NOMO-1 (cell line): ENCODE measurements around the gene ZNF415.
"Not testable (repeated sequence)": the region's sequence is repeated elsewhere in the genome, so short reads cannot be mapped to it uniquely, and the experiment has no call there.

Source experiments
- DNase-seq, 2 experiments: peaks; one replicate each; lab custom pipeline; 2025; ENCODE audit not compliant: unreplicated experiment in 2 of 2; lab: John Stamatoyannopoulos, UW

Gene ZNF415

DNA sequence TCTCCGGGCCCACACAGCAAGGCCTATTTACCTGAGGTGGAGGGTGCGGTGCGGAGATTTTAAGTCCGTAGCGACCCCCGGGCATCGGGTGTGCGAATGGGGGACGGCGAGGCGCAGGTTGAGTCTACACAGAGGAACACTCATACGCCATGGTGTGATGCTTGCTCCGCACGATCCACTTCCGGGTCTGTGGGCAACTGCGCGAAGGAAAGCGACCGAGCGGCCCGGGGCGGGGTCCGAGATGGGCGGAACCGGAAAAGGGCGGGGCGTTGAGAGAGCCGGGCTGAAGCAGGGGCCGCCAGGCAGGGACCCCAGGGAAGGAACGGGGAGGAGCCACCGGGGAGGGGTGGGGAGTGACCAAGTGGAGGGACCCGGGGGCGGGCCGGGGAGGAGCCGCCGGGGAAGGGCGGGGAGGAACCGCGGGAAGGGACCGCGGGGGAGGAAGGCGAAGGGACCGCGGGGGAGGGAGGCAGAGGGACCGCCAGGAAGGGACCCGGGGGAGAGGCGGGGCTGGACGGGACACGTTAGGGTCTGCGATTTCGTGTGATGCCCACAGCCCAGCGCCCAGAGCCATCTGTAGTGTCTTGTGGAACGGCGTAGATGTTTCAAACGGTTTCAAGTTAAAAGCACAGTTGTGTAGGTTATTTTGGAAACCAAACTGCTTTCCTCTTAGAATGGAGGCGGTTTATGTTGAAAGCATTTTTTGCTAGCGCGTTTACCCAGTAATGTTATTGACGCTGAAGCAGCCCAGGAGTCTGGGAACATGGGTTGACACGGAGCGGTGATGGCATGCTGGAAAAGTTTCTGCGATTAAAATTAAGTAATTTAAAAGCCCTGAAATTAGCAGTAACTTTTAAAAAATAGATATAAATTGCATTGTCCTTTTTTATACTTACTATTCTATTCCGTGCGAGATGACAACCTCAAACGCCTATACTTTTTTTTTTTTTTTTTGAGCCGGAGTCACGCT lies 29.2 kb downstream of the ZNF415 start, which contains the start of gene ZNF160:
Gene ZNF160, minus strand, starts transcription at position 189 of the 970 bp plus-strand sequence. CDS start 17,146 bp downstream, outside the sequence.
- DNase-seq, result peak; percentile 91 to 96

DNA sequence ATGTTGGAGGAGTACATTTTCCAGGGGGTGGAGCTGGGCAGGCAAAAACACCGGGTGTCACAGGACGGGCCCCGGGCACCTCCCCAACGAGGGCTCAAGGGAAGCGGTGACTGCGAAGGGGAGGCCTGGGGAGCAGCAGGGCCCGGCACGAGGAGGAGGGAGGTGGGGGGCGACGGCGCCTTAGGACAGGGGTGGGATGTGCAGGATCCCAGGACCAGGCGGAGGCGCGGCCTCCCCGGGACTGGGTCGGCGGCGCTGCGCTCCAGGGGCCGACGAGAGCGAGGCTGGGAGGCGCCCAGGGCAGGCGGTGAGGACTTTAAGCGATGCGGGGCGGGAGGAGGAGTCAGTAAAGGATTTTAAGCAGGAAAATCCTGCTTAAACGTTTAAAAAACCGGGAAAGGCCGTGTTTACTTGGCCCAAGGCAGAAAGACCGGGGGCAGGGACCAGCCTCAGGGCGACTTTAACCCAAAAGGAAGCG lies 29.9 kb downstream of the ZNF415 start:
- peak; percentile 21 to 27 for DNase-seq

DNA sequence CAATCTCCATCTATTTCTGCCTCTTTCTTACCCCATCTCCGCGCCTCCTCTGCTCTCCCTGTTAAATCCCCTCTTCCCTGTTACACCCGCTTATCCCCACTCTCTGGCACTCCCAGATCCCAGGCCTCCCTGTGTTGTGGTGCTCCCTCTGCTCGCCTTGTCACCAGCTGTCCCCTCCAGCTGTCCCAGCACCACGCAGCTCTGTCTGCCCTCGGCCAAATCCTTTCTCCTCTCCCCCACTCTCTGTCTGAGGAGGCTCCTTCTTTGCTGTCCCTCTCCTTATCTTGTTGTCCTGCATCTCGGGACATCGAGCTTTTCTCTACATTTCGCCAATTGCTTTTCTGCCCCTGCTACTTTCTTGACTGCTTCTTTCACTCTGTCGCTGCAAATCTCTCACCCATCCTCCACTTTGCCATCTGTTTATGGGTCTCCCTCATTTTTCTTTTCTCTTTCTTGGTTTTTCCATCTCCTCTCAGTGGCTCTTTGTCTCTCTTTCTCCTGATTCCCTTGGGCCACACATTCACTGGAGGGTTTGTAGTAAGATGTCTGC lies 30.4 kb downstream of the ZNF415 start:
- DNase-seq, result no peak

DNA sequence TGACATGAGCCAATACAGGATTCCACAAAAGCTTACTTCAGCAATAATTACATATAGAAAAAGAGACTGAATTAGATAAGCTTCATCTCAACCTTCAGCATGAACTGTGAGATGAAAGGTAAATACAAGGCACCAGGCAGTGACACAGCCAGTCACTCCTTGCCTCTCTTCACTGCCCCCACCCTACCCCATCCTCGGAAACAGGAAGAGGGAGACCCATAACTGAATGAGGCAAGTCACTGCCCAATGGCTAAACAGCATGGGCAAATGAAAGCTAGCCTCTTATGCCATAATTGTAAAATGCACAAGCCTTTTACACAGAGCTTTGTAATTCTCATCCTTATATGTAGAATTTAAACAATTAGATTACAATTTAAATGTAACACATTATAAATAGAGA lies 31.2 kb downstream of the ZNF415 start:
- DNase-seq, result peak in 1 of 2 experiments; percentile 3

DNA sequence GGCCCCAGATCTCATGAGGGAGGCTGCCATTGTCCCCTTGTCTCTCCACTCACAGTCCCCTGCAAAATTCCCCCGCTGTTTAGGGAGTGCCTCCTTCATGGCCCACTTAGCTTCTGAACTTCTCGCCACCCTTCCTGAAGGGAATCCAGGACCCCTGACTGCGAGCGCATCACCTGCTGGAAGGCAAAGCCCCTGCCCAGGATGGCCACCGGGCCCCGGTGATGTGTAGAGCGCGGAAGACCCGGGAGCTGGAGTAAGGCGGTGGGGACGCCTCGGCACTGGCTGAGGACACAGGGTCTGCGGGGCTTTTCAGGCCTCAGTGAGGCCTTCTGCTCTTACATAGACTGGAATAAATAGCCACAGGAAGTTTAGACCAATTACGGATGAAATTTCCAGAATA lies 34.1 kb downstream of the ZNF415 start:
- not testable (repeated sequence) for DNase-seq

DNA sequence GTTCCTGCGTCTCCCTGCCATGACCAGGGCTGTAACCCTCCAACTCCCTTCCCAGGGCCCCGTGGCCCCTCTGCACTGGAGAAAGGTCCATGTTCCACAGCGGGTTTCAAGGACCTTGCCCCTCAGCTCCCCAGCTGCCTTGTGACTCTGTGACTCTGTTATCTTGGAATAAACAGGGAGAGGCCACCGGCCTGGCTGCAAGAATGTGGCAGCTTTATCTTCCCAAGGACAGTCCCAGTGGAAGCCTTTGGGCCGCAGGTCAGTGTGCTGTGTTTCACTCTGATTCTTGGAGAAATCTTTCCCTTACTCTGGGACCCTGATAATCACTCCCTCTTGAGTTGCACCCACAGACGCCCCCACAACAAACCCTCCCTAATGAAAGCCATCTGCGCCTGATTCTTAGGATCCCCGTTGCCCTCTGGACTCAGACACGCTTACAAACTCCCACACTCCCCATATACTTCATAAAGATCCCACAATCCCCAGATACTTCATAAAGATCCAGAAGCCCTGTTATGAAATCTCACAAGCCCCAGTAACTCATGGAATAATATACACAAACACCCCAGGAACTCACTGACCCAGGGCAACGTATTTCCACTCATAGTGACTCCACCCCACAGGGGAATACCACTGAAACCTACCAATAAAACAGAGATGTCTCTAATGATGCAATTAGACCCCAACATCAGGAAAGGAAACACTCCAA lies 35.6 kb downstream of the ZNF415 start:
- DNase-seq, result not testable (repeated sequence)

DNA sequence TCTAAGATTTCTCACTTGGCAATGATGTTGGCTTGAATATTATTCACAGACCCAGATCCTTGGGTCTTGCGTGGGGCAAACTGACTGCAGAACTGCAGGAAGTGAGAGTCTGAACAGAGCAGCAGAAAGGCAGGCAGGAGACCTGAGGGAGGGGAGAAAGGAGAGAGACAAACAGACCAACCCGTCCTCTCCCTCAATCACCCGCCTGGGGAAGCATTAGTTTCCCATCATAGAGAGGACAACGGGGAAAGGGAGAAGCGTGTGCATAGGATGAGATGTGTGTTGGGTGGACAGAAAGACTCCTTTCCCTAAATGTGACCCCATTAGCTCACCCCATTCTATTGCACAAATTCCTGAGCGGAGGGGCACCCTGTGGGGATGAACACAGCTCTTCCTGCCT lies 36.1 kb downstream of the ZNF415 start:
- DNase-seq, result not testable (repeated sequence)

DNA sequence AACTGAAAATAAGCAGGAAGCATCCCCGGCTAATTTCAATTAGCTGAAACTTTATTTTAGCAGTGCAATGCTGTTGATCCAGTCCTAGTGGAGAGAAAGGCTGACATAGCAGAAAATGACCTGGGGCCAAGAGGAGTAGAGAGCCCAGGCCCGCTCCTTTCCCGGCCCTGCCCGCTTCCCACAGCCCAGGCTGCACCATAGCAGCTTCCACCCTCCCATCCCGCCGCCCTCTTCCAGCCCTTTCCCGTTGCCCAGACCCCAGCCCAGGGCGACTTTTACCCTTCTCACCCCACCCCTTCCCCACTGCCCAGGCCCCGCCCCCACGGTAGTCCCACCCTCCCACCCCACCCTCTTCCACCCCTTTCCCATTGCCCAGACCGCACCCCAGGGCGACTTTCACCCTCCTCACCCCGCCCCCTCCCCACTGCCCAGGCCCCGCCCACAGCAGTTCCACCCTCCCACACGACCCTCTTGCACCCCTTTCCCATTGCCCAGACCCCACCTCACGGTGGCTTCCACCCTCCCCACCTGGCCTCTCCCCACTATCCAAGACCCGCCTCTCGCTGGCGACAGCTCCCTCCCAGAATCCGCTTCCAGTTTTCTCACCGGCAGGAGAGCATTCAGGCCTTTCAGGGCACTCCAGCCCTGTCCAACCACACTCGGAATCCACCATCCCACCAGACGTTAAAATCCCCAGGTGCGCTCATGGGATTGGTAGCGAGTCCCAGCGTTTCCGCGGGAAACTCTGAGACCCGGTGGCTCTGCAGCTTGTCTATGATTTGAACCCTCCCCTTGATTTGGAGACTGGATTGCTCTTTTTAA lies 37.7 kb downstream of the ZNF415 start:
- no peak for DNase-seq

DNA sequence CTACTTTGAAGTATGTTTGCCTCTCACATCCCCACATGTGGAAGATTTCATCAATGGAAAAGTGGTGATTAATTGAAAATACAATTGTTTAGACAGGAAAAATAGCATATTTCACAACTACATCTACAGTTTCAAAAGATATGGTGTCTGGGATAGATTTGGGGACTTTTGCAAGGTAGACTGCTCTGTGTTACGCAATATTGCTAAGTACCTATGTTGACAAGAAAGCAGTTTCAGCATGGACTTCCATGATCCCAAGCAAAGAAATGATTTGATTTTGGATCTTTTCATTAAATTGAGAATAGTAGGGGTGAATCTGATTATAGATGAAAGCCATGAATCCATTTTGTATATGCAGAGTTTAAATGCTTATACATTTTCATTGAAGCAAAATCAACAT lies 40.0 kb downstream of the ZNF415 start:
- DNase-seq, result no peak

DNA sequence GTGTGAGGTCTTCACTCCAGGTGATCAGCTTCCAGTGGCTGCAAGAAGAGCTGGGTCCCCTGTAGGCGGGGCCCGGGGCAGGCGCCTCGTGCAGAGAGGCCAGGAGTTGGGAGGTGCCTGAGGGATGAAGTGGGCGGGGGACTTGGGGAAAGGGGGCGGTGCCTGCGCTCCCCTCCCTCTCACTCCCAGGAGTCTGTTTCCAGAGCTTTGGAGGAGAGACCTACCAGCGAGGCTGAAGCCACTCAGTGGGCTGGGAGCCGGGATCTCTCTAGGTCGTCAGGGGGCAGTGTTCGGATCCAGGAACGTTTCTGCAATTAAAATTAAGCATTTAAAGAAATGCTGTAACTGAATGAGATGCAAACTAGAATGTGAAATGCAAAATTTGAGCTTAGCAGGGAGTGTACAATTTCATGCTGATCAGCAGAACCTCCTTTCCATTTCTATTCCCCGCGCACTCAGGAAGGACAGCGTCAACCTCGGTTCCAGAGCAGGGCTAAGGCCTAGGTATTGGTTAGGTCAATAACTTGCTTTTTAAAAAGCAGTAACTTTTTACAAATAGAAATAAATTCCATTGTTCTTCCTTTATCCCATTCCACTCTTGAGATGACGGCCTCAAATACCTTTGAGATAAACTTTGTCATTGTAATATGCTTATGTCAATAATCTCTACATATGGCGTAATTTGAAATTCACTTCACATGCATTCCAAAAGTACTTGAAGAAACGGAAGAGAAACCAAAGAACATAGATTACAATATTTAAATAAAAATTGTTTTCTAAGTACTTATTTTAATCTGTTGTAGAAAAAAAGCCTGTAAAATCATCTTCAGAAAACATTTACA lies 41.1 kb downstream of the ZNF415 start:
- no peak for DNase-seq

DNA sequence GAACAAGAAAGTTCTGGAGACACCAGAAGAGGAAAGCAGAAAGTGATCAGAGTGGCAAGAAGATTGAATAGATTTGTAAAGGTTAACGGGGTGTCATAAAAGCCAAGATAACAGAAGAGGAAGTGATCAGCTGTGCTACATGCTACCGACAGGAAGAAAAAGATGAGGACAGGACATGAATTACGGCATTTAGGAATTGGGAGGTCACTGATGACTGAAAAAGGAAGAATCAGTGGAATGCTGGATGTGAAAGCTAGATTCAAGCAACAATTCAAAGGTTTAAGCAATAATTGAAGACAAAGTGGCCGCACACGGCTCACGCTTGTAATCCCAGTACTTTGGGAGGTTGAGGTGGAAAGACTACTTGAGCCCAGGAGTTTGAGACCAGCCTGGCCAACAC lies 44.6 kb downstream of the ZNF415 start:
- DNase-seq, result no peak

DNA sequence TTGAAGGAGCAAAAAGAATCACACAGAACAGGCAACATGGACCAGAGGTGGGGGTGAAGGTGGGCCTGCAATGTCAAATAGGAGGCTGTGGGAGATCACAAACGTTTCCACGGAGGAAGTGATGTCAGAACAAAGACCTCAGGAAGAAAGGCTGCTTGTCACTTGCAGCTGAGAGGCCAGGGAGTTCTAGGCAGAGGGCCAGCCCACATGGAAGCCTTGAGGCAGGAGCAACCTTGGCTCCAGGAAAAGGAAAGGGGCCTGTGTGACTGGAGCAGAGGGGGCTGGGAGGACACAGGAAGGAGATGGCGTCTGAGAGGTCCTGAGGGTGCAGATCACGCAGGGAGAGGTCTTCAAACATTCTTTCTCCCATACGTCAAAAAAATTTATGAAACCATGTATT lies 45.8 kb downstream of the ZNF415 start:
- no peak for DNase-seq

DNA sequence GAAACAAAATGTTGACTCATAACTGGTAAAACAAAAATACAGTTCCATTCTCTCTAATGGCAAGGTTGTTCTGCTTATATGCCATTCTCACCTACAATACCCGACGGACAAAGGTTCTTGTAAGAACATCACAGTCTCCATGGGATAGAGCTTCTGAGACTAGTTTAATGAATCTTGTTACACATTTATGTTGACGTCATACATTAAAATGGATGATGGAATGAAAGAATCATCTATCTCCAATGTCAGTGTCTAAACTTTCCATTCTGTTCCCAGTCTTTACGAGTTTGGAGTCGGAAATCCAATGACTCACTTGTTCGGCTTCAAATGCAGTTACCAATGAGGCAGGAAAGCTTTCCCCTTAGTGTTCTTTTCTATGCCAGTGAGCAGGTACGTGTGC lies 47.2 kb downstream of the ZNF415 start:
- no peak for DNase-seq

DNA sequence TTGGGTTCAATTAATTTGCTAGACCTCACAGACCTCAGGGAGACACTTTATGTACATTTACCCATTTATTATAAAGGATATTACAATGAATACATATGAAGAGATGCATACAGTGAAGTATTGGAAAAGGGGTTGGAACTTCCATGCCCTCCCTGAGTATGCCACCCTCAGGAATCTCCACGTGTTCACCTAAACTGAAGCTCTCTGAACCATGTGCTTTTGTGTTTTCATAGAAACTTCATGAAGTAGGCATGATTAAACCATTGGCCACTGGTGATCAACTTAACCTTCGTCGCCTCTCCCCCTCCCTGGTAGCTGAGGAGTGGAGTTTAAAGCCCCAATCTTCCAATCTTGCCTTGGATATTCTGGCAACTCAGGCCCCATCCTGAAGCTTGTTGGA lies 49.8 kb downstream of the ZNF415 start:
- no peak for DNase-seq

DNA sequence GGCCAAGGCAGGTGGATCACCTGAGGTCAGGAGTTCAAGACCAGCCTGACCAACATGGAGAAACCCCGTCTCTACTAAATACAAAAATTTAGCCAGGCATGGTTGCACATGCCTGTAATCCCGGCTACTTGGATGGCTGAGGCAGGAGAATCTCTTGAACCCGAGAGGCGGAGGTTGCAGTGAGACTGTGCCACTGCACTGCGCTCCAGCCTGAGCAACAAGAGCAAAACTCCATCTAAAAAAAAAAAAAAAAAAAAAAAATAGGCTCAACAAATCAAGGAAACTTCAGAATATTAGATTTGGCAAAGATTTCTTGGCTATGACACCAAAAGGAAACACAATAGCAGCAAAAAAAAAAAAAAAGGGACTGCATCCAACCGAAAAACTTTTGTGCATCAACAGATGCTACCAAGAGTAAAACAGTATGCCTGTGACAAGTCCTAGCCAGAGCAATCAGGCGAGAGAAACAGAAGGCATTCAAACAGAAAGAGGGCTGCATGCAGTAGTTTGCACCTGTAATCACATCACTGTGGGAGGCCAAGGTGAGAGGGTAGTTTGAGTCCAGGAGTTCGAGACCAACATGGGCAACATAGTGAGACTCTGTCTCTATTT lies 53.3 kb downstream of the ZNF415 start:
- no peak for DNase-seq

DNA sequence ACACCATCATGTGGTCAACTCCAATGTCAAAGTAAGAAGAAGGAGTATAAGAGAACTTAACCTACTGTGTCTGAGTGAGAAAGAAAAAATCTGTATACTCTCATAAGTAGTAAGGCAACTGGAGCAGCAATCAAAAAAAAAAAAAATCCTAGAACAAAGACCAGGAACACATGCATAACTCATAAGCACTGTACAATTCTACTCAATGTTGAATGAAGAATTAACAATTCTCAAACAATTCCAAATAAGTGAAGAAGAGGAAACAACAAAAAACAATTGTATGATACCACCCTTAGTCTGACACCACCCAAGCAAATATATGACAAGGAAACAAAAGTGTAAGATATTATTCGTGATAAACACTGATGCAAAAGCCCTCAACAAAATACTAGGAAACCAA lies 54.0 kb downstream of the ZNF415 start:
- DNase-seq, result no peak

DNA sequence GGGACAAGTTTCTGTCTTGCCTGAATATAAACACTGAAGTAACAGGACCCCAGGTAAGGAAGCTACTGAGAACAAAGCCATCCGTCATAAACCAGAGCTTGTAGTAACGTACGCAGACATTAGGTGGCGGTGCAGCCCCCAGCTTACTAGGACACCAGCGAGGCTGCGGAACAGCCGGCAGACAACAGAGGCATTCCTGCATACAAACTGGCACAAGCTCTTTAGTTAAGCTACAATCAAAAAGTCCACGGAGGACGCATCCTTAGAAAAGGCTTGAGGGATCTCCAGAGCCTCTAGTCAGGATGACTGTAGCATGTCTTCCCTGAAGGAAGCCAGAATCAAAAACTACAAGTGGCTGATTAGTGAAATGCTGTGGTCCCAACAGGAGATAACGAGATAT lies 55.7 kb downstream of the ZNF415 start:
- no peak for DNase-seq

DNA sequence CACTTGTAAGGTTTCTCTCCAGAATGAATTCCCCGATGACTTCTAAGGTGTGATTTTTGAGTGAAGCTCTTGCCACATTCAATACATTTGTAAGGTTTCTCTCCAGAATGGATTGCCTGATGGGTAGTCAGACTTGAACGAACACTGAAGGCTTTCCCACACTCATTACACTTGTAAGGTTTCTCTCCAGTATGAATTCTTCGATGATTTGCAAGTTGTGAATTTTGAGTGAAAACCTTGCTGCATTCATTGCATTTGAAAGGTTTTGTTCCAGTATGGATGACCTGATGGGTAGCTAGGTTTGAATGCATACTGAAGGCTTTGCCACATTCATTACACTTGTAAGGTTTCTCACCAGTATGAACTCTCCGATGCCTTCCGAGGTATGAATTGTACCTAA lies 63.9 kb downstream of the ZNF415 start:
- DNase-seq, result no peak

DNA sequence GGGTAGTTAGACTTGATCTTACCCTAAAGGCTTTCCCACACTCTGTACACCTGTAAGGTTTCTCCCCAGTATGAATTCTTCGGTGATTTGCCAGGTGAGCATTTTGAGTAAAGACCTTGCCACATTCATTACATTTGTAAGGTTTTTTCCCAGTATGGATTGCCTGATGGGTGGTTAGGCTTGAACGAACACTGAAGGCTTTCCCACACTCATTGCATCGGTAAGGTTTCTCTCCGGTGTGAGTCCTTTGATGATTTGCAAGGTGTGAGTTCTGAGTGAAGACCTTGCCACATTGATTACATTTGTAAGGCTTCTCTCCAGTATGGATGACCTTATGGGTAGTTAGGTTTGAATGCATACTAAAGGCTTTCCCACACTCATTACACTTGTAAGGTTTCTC lies 64.5 kb downstream of the ZNF415 start:
- no peak for DNase-seq
